HG02884 (cell line): ENCODE measurements around the gene LSM3.

Source experiments
- ATAC-seq: cut with Tn5 transposase; IDR thresholded peaks from one replicate; pipeline ENCODE4 v1.9.1; 2021; ENCODE audit warnings: mild to moderate bottlenecking, moderate library complexity; ENCODE audit not compliant: unreplicated experiment

The LSM3 gene

DNA sequence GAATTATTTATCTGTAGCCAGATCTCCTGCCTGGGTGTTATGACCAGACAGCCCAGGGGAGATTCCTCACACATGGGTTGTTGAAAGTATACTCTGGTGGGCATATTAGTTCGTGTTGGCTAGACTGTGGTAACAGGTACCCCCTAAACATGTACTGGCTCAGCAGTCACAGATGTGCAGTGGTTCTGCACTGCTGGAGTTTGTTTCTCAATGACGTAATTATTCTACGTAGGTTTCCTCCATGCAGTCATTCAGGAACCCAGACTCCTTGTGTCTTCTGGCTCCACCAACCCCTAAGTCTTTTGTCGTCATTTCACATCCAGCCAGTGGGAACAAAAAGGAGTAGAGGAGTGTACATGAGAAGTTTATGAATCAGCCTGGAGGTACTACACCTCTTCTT lies 16.2 kb downstream of the LSM3 start:
- ATAC-seq = no peak

DNA sequence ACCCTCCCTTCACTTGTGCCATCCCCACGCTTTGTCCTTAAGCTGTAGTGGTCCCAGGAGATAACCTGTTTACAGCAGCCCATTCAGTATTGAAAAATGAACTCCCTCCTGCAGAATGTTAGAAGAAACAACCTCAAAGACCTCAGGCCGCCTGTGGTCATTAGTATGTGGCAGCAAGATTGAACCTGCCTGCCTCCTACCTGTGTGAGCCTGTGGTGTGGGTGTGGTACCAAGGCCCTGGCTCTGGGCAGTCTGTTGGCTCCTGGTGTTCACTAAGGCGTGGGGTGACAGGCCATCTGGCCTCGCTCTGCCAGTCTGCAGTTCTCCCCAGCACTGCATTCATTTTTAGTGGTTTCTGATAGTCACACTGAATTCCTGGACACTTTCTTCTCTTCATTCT lies 21.0 kb downstream of the LSM3 start:
- no peak for ATAC-seq

DNA sequence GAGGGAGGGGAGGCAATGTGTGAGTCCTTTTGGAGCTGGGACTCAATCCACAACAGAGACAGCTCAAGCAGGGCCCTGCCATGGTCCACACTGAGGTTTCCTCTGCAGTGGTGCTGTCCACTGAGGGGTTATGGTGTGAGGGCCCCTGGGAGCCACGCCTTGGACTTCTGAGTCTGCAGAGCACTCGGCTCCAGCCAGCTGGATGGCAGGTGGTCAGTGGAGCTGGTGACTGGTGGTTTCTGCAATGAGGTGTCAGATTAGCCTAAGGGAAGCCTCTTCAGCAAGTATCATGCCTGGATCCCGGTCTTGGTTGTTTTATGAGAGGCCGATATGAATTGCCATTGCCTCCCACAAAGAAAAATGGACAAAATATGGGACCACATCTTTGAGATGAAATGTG lies 21.7 kb downstream of the LSM3 start:
- ATAC-seq = no peak

DNA sequence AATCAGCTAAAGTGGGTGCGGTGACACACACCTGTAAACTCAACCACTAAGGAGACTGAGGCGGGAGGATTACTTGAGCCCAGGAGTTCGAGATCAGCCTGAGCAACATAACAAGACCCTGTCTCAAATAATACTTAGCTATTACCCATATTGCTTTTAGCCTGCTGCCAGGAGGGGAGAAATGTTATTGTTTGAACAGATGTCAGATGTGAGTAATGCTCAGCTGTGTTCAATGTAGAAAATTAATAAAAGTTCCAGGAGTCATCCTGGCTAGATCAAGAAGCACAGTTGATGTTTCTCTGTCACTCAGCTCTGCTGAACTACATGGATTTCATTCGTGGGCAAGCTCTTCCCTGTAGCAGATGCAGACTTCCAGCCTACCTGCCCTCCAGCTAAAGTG lies 22.2 kb downstream of the LSM3 start:
- ATAC-seq = no peak

DNA sequence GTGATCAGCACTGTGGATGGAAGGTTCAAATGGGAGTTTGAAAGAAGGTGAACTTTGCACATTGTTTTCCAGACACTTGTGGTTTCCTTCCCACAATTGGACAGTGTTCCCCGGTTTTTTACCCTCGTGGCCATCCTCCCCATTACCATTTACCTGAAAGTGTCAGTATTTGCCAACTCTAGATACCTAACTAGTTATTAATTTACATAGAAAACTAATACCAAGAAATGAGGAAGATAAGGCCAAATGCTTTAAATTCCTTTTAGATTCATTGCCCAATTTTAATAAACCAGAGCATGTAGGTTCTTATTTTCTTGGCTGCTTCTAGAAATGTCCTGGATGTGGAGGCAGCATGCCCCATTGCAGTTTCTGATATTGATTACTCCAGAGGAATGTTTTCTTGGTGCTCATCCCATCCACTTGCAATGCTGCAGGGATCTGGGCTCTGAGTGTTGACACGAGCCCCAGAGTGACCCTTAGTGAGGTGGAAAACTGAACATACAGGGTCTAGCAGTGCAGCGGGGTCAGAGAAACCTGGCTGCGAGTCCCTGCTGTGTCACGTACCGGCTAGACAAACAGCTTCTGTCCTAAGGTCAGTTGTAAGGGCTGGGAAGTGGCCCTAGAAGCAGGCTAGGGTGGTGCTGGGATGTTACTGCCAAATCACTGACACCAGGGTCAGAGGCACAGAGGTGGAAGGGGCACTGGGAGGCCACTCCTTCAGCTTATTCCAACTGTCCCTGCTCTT lies 23.5 kb downstream of the LSM3 start:
- ATAC-seq = no peak

DNA sequence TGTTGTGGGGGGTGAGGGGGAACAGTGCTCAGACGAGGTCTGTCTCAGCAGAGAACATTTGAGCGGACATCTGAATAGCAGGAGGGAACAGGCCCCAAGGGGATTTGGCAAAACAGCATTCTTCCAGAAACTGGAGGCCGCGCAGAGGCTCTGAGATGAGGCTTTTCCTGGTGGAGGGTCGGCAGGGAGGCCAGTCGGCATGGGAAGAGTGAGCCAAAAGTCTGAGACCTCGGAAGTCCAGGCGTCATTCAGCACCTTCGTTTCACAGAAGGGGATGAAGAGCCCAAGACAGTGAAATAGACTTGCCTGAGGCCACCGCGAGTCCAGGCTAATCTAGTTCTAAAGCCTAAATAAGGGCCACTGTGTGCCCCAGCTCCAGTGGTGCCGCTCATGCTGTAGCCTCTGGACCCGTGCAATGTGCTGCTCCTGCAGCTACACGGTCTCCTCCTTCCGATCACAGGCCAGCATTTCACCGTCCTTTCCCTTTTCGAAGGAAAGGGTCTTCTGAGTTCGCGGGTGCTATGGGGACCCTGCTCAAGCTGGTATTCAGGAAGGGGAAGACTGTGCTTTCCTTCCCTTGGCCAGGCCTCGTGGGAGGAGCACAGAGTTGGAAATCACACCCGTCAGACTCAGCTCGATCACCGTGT lies 24.4 kb downstream of the LSM3 start:
- no peak for ATAC-seq

DNA sequence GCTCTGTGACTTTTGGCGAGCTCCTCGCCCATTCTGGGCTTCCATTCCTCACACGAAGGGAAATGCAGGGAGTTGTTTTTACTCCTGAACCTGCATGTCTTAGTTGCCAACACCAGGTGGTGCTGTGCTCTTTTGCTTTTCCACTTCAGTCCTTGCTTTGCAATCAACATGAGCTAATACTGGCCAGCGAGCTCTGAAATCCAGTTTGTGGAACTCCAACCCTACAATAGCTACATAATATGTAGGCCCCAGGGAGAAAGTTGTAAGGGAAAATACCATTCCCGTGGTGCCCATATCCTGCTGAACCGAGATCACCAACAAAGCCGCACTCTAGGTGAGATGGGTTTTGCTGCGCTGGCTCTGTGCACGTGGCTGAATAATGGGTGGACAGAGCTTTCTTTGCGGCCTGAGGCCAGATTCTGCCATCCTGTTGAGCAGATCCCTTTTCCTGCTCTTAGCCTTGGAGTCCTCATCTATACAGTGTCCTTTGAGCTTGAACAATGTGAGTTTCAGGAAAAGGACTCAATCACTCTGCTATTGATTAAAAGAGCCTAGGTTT lies 25.0 kb downstream of the LSM3 start:
- ATAC-seq = peak; percentile 69

DNA sequence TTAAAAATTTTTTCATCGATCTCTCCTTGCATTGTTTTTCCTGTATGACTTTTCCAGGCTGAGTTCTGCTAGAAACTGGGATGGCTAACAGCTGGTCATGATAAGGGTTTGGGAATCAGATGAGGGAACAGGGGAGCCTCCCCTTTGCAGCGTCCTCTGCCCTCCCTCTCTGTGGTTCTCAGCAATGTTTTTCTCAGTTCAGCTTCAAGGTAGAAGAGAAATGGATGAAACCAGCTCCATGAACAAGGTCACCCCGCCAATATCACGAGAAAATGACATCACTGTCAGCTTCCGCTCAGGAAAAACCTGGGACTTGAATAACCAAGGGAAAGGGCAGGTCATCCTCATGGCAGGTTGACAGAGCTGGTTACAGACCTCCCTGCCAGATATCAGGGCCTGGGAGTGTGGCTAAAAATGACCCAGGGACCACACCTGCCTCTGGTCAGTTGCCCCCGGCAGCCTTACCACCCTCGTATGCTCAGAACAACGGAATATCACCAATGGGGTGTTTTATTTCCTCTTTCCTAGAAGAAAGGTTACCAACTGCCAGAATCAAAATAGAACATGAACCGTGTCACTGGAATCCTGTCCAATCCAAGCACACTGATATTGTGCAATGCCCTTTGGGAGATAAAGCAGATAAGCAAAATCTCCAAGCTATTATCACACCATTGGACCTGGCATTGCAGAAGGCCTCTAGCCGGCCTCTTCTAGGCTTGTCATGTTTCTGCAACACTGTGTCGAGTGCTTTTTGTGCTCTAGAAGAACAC lies 26.1 kb downstream of the LSM3 start:
- no peak for ATAC-seq

DNA sequence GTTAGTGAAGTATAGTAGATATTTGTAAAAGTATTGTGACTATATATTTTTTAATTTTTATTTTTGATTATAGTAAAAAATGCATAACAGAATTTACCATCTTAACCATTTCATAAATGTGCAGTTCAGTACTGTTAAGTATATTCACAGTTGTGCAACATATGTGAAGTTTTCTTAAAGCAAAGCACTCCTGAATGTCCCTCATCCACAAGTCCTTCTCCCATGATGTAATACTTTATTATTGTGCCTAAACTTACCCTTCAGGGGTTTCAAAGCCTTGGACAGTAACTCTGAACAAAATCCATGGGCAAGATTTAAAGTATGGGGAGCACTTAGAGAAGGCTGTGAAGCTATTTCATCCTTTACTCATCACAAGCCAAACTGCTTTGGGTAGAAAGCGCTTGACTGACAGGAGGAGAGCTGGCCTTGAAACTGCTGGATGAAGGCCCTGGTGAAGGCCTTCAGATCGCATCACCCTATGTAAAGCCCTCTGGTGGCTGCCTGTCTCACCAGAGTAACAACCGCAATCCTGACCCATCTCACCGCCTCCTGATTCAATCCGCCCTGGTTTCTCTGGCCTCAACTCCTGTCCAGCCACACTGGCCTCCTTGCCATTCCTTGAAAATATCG lies 28.0 kb downstream of the LSM3 start:
- ATAC-seq = no peak

DNA sequence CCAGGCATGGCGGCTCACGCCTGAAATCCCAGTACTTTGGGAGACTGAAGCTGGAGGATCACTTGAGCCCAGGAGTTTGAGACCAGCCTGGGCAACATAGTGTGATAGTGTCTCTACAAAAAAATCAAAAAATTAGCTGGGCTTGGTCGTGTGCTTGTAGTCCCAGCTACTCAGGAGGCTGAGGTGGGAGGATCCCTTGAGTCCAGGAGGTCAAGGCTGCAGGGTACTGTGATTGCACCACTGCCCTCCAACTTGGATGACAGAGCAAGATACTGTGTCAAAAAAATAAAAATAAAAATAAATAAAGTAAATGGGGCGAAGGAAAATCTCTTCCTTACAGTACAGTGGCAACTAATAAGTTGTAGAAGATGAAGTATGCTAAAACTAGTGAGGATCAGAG lies 29.6 kb downstream of the LSM3 start:
- ATAC-seq = no peak

DNA sequence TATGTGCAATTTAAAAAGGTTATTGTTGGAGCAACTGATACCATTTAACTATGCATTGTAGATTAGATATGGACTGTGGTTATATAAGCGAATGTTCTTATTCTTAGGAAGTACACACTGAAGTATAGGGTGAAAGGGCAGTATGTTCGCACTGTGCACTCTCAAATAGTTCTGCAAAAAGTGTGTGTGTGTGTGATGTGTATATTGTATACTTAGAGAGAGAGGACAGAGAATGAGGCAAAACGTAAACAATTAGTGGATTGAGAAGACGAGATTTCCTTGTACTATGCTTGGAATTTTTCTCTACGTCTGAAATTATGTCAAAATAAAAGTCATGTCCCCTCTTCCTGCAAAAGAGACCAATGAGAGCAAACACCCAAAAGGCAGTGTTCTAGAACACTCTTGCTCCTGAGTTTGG lies 30.4 kb downstream of the LSM3 start:
- no peak for ATAC-seq

DNA sequence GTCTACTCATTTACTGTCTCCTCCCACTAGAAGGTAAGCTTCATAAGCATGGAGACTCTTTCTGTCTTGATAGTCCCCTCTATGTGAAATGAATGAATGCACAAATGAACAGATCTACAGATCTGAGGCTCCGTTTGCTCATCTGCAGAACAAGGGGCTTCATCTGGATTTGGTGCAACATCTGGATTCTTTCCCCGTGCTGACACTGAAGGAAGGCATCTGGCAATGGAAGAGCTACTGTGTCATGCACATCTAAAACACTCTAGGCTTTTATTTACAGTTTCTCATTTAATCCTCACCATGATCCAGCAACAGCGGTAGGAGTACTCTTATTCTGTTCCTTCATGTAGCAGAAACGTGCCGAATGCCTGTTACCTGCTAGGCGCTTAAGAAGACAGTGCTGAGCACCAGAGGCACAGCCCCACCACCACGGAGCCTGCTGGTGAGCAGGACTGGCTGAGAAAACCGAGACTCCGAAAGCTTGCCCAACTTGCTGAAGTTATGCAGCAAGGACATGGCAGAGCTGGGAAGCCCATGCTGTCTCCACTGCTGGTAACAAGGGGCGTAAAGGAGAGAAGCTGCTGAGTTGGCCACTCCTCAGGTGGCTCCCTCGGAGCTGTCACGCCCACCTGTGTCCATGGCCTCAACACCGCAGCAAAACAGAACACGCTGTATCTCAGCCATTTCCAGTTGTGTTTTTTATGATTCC lies 31.1 kb downstream of the LSM3 start:
- no peak for ATAC-seq

DNA sequence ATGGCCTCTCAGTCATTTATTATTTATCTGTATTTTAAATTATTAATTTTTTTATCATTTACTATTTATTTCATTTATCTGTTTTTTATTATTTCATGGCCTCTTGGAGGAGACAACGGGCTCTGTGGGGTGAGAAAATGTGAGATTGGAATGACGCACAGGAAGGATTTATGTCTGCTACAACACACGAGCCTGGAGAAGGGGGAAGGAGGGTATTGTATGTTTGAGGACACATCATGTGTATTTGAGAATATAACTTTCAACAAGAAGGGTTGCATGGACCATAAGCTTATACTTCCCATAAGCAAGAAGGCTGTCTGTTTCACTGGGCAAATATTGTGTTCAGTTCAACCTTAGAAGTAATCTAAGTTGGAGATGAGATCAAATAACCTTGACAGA lies 31.7 kb downstream of the LSM3 start:
- no peak for ATAC-seq

DNA sequence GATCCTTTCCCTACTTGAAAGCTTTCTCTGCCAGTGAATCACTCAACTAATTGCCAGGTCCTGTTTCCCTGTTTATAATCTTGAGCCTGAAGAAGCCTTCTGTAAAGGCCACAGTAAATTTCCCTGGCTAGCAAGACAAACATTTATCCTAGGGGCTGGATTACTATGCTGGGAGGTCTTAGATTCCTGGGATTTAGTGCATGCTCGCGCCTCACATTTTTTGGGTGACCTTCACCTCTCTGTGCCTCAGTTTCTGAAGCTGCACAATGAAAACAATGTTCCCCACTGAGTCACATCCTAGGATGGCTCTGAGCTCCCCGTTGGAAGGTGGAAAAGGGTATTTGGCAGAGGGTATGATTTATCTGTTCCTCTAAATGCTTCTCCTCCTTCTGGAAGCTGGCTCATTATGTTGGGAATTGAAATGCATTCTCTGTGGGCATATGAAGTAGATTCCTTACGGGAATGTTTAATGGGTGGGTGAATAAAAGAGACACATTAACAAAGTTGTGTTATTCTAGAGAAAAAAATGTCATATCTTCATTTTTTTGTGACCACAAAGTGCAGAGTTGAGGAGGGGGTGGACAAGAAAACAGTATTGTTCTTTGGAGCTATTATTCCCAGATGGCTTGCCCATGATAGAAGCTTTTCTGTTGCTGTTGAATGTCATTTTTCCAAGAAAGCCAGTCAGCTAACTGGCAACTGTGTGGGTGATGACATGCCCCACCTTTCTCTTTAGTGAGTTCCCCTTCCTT lies 32.4 kb downstream of the LSM3 start:
- no peak for ATAC-seq

DNA sequence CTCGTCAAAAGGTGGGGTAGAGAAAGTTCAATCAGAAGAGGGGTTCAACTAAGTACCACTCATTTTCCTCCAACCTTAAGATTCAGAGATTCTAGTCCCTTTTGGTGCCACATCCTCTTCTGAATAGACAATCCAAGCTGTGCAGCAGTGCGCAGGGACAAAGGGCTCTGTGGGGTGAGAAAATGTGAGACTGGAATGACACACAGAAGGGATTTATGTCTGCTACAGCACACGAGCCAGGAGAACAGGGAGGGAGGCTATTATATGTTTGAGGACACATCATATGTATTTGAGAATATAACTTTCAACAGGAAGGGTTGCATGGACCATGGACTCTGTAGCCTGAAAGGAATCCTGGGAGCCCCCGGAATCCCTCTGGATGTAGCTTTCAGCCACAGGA lies 33.0 kb downstream of the LSM3 start:
- ATAC-seq = no peak

DNA sequence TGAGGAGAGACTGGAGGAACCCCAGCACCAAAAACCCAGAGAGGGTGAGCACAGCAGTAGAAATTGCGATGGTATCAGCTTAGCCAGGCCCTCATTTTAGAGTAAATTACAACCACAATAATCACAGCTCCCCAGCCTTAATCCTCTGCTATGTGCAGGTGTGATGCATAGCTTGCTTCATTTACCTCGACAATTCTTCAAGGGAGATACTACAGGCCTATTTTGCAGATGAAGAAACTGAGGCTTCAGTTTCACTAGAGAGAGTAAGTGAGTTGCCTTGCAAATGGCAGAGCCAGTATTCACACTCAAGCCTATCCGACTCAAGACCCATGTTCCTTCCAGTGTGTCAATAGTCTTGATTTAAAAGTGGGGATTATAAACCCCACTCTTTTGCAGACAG lies 33.4 kb downstream of the LSM3 start:
- ATAC-seq = no peak

DNA sequence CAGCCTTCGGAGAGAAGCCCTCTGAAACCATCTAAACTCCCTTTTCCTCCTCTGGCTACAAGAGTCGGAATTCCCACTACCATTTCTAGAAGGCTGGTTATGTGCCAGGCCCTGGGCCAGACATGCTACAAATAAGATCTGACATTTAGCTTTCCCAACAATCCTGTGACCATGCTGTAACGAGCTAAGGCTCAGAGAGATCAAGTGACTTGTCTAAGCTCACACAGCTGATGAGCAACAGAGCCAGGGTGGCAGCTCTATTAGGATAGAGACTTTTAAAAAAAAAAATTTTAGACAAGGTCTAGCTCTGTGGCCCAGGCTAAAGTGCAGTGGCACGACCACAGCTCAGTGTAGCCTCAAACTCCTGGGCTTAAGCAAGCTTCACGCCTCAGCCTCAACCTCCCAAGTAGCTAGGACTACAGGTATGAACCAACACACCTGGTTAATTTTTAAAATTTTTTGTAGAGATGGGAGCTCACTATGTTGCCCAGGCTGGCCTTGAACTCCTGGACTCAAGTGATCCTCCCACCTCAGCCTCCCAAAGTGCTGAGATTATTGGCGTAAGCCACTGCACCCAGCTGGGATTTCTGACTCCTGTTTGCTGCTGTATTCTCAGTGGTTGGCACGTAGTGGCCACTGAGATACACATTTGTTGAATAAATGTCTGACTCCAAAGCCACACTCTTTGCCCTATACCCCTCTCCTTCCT lies 34.6 kb downstream of the LSM3 start:
- ATAC-seq = no peak

DNA sequence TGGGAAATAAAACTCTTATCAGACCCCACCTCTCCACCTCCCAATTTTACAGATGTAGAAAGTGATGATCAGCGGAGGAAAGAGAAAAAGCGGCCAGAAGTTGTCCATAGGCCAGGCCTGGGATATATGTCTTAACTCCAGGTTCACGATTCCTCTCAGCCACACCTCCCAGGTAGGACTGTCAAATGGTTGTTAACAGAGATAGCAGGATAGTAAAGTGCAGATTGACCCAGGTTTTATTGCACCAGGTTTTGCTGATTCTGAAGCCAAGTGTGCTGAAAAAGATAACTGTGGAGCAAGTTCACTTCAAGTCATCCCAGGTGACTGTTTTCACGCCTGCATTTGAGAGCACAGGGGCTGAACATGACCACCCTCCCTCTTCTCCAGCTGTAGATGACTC lies 36.1 kb downstream of the LSM3 start:
- ATAC-seq = no peak
